Transverse colon (tissue), 4 donors: Measurements from ENCODE around the gene MAMDC2. TPM values are rescaled to one million over a fixed set of nuclear protein-coding genes. Genes with fewer than 3 reads are reported as not detected.

ENCODE experiments used
- DNase-seq: peaks from one replicate; pipeline ENCODE4 v3.0.0-alpha.2; 2019
- H3K27ac ChIP-seq, 4 donors: fragments of 200-600 bp; sonication (generic); 2 replicates each; pipeline ENCODE4 v1.5.1; 2016 to 2018; ENCODE audit warnings: inconsistent platforms in 4 of 4
- H3K27me3 ChIP-seq: fragments of 200-600 bp; sonication (generic); 2 replicates; pipeline ENCODE4 v1.5.1; 2017; ENCODE audit warnings: inconsistent platforms
- H3K36me3 ChIP-seq, 4 donors: fragments of 200-600 bp; sonication (generic); 2 replicates each; pipeline ENCODE4 v1.5.1; 2017 to 2019; ENCODE audit warnings: inconsistent platforms in 4 of 4
- H3K4me1 ChIP-seq, 4 donors: fragments of 200-600 bp; sonication (generic); 2 replicates each; pipeline ENCODE4 v1.5.1; 2017 to 2020; ENCODE audit warnings: inconsistent platforms in 4 of 4
- H3K4me3 ChIP-seq, 4 donors: fragments of 200-600 bp; sonication (generic); 1 replicate in 1 of 4; 2 replicates in 3 of 4; pipeline versions ENCODE4 v1.5.1 to v1.6.1; 2017 to 2019; ENCODE audit warnings: inconsistent platforms in 4 of 4
- H3K9me3 ChIP-seq, 2 donors: fragments of 200-600 bp; sonication (generic); 2 replicates each; pipeline ENCODE4 v1.5.1; 2017 to 2019; ENCODE audit warnings: inconsistent platforms in 2 of 2
- EP300 ChIP-seq: sonication (generic); formaldehyde crosslinking; IDR thresholded peaks from one replicate; pipeline ENCODE4 v1.6.1; 2017; ENCODE audit warnings: antibody characterized with exemption, low read depth
- POLR2A ChIP-seq: fragments of 450-650 bp; IDR thresholded peaks from one replicate; pipeline ENCODE4 v1.6.1; 2016; ENCODE audit warnings: antibody characterized with exemption, mild to moderate bottlenecking, moderate library complexity
- POLR2AphosphoS5 ChIP-seq, 3 donors: sonication (generic); formaldehyde crosslinking; IDR thresholded peaks; one replicate each; pipeline ENCODE4 v1.6.1; 2016; ENCODE audit warnings: antibody characterized with exemption in 3 of 3
- WGBS, 2 donors: methylation state at CpG; one replicate each; pipeline ENCODE4 v1.1.5; 2018; ENCODE audit warnings: low coverage in 1 of 2; 5-methylcytosine and 5-hydroxymethylcytosine counted together
- in situ Hi-C, 4 donors: fragments of 200-750 bp; cut with MboI; loops; one replicate each; pipeline versions ENCODE4 v1.15.0 to v1.15.1; 2017; ENCODE audit warnings: low sequenced_read_pairs in 3 of 4, low pct_ligation_motif_present in 1 of 4, low pct_unique_long_range_greater_than_20kb in 1 of 4
- intact Hi-C: fragments of 100-400 bp; cut with DNase I; formaldehyde crosslinking; loops from one replicate; pipeline ENCODE4 v1.15.1; 2023; ENCODE audit warnings: low total_unique reads
- small RNA-seq, 4 donors: library from RNA; depleted of rRNA; stranded (forward); fragments of <200 nt; gene quantifications; one replicate each; pipeline ENCODE3, GENCODE V24; 2016
- total RNA-seq, 4 donors: library from RNA; depleted of rRNA; stranded (reverse); fragments of >200 nt; gene quantifications; one replicate each; pipeline ENCODE4 v1.1.0, GENCODE V29; 2016
- TF ChIP-seq, protein P1 (sequence below), 5 experiments: fragments of 200-600 bp in 3 of 5; fragments of 450-650 bp in 2 of 5; sonication (generic) in 3 of 5; IDR thresholded peaks; 1 replicate in 2 of 5; 2 replicates in 3 of 5; pipeline ENCODE4 v1.5.1; 2016 to 2017; ENCODE audit warnings: antibody characterized with exemption in 5 of 5, inconsistent platforms in 3 of 5, mild to moderate bottlenecking in 2 of 5, moderate library complexity in 1 of 5

Gene MAMDC2
- total RNA-seq, 4 donors from 2014 or later = 7.4 to 40.5 (median 28.9) TPM

DNA sequence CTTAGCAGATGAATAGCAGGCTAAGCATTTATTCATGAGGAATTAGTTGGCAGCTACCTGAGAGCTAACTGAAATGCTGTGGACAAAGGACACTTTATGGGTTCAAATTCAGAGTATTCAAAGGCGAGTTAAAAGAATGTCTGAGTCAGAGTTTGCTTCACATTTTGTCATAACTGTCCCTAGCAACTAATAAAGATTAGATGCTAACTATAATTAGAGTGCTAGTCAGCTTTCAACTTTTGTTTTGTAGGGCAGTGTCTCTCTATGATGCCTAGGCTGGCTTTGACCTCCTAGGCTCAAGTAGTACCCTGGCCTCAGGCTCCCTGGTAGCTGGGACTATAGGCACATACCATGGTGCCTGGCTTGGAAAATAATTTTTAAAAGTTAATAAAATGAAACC, 219.8 kb downstream of the MAMDC2 start:
- Histone ChIP-seq H3K27ac (no peak overlapping the region), H3K4me3 (no peak overlapping the region), H3K36me3 (peaks cover 0 to 26% (median 11%) of the 10 kb centered on the region in 4 donors), H3K9me3 (no peaks in the 10 kb centered on the region), H3K4me1 (peaks cover 11 to 35% (median 30%) of the 10 kb centered on the region in 4 donors), H3K27me3 (no peaks in the 10 kb centered on the region)
- TF ChIP-seq POLR2A (no peak), EP300 (no peak), POLR2AphosphoS5 (IDR thresholded peaks at IDR 0.05) (no peak)
- TF ChIP-seq, protein P1, sequence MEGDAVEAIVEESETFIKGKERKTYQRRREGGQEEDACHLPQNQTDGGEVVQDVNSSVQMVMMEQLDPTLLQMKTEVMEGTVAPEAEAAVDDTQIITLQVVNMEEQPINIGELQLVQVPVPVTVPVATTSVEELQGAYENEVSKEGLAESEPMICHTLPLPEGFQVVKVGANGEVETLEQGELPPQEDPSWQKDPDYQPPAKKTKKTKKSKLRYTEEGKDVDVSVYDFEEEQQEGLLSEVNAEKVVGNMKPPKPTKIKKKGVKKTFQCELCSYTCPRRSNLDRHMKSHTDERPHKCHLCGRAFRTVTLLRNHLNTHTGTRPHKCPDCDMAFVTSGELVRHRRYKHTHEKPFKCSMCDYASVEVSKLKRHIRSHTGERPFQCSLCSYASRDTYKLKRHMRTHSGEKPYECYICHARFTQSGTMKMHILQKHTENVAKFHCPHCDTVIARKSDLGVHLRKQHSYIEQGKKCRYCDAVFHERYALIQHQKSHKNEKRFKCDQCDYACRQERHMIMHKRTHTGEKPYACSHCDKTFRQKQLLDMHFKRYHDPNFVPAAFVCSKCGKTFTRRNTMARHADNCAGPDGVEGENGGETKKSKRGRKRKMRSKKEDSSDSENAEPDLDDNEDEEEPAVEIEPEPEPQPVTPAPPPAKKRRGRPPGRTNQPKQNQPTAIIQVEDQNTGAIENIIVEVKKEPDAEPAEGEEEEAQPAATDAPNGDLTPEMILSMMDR (IDR thresholded peaks at IDR 0.05) = no peak
- no peak for DNase-seq
- in situ Hi-C loops = no loop called here
- WGBS, 2 donors = 64 to 73% methylated on average over 1 of the region's 1 CpG
- intact Hi-C loops = loop anchor here (5.0 kb wide), 1 partner anchor 1606 kb away; no protein-coding TSS in a partner anchor

Small RNA genes lying within 50 kb of the gene (small RNA-seq; reads per million reads assigned to genes)
- 0.28 to 0.84 (median 0.65) reads per million in 4 donors for gene RNU2-5P

Other genes starting within 250 kb of the MAMDC2 start
- under 1 TPM in 1 of 4 donors, not detected in 3; 0.68 TPM for gene CFAP95, start 223.0 kb upstream of the MAMDC2 start, total RNA-seq
- 10 to 100 TPM; 20.2 to 86.1 (median 24.0) TPM for gene SMC5, start 215.1 kb downstream of the MAMDC2 start, total RNA-seq